ENCODE data around the gene RBM12. TPM values are rescaled to one million over a fixed set of nuclear protein-coding genes. Genes with fewer than 3 reads are reported as not detected.
A peak's percentile ranks its signal among the peaks of the same experiment; 100 is the strongest.

The RBM12 gene
- total RNA-seq, 2 experiments from 2014 or later = 91.7 to 95.2 TPM

- no peaks in the 10 kb centered on the region for H3K9me3 ChIP-seq (ENCODE audit: control insufficient read depth in 1 of 2, insufficient read depth in 1 of 2, low read length in 2 of 2)
- H3K27ac Mint-ChIP-seq = peak overlapping the region; percentile 2
- H3K4me3 Mint-ChIP-seq = no peak overlapping the region
- H3K4me3 ChIP-seq (ENCODE audit: low read length) = no peak overlapping the region
- H3K27ac ChIP-seq (ENCODE audit: low read depth in 1 of 2, low read length in 2 of 2) = no peak overlapping the region
- H3K9me3 Mint-ChIP-seq = no peaks in the 10 kb centered on the region
- peaks cover 92% of the 10 kb centered on the region for H3K36me3 Mint-ChIP-seq (ENCODE audit: low read depth)
- CTCF ChIA-PET = interaction anchor here (0.6 to 1.7 kb wide), 5 partner anchors 13 to 104 kb away, joined by 3 to 5 read pairs (median 4); partner anchors contain the start of gene RBM39
- H3K4me1 ChIP-seq (ENCODE audit: insufficient read depth, low read length) = peaks cover 3% of the 10 kb centered on the region
- peaks cover 82% of the 10 kb centered on the region for H3K36me3 ChIP-seq (ENCODE audit: insufficient read depth, low read length)
- H3K4me1 Mint-ChIP-seq (ENCODE audit: low read depth) = peaks cover 47% of the 10 kb centered on the region
- DNase-seq = no peak
- intact Hi-C loops (cut with DNase I, micrococcal nuclease) = loop anchor here in 1 of 2 experiments (5.0 kb wide), 2 partner anchors 33 to 178 kb away; no protein-coding TSS in a partner anchor
- TF ChIP-seq, protein P1, sequence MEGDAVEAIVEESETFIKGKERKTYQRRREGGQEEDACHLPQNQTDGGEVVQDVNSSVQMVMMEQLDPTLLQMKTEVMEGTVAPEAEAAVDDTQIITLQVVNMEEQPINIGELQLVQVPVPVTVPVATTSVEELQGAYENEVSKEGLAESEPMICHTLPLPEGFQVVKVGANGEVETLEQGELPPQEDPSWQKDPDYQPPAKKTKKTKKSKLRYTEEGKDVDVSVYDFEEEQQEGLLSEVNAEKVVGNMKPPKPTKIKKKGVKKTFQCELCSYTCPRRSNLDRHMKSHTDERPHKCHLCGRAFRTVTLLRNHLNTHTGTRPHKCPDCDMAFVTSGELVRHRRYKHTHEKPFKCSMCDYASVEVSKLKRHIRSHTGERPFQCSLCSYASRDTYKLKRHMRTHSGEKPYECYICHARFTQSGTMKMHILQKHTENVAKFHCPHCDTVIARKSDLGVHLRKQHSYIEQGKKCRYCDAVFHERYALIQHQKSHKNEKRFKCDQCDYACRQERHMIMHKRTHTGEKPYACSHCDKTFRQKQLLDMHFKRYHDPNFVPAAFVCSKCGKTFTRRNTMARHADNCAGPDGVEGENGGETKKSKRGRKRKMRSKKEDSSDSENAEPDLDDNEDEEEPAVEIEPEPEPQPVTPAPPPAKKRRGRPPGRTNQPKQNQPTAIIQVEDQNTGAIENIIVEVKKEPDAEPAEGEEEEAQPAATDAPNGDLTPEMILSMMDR (IDR thresholded peaks at IDR 0.05) = no peak
- POLR2A ChIA-PET = interaction anchor here (1.2 to 7.8 kb wide), 5 partner anchors 11 to 103 kb away, joined by 3 to 125 read pairs (median 4); partner anchors contain the start of gene RBM39
- no peaks in the 10 kb centered on the region for H3K27me3 ChIP-seq (ENCODE audit: control insufficient read depth in 1 of 2, insufficient read depth in 2 of 2, low read length in 2 of 2)
- H3K27me3 Mint-ChIP-seq = no peaks in the 10 kb centered on the region
- no peak for ATAC-seq (ENCODE audit: poor library complexity)
Observed at GRCh38 chr20:35704514-35705261, 40.0 kb upstream of the RBM12 start.

GRCh38 chr20:35702824-35703695, 38.4 kb upstream of the RBM12 start:
- peaks cover 46% of the 10 kb centered on the region for H3K4me1 Mint-ChIP-seq (ENCODE audit: low read depth)
- no peaks in the 10 kb centered on the region for H3K27me3 Mint-ChIP-seq
- H3K4me3 ChIP-seq (ENCODE audit: low read length) = no peak overlapping the region
- H3K27ac ChIP-seq (ENCODE audit: low read depth in 1 of 2, low read length in 2 of 2) = no peak overlapping the region
- no peaks in the 10 kb centered on the region for H3K9me3 Mint-ChIP-seq
- ChIA-PET POLR2A (interaction anchor here (0.6 to 7.8 kb wide), 10 partner anchors 17 to 87 kb away, joined by 3 to 125 read pairs (median 4); partner anchors contain the start of genes PHF20, RBM39 and SPAG4), CTCF (interaction anchor here (0.6 to 1.7 kb wide), 2 partner anchors 27 to 39 kb away, joined by 3 to 4 read pairs; partner anchors contain the start of gene RBM39)
- TF ChIP-seq, protein P1 (IDR thresholded peaks at IDR 0.05) = no peak
- no peaks in the 10 kb centered on the region for H3K9me3 ChIP-seq (ENCODE audit: control insufficient read depth in 1 of 2, insufficient read depth in 1 of 2, low read length in 2 of 2)
- peaks cover 15% of the 10 kb centered on the region for H3K4me1 ChIP-seq (ENCODE audit: insufficient read depth, low read length)
- H3K27ac Mint-ChIP-seq = peak overlapping the region; percentile 84
- H3K36me3 Mint-ChIP-seq (ENCODE audit: low read depth) = peaks cover 89% of the 10 kb centered on the region
- H3K4me3 Mint-ChIP-seq = peak overlapping the region; percentile 11
- ATAC-seq (ENCODE audit: poor library complexity) (no peak), DNase-seq (peak in 1 of 14 experiments; percentile 5)
- no peaks in the 10 kb centered on the region for H3K27me3 ChIP-seq (ENCODE audit: control insufficient read depth in 1 of 2, insufficient read depth in 2 of 2, low read length in 2 of 2)
- intact Hi-C loops (cut with DNase I, micrococcal nuclease) = loop anchor here (2.0 to 5.0 kb wide), 3 partner anchors 34 to 179 kb away; no protein-coding TSS in a partner anchor
- peaks cover 66% of the 10 kb centered on the region for H3K36me3 ChIP-seq (ENCODE audit: insufficient read depth, low read length)
